ENCODE results near the gene KCTD4.

The KCTD4 gene

GRCh38 chr13:45226024-45226423 is 25.2 kb upstream of the KCTD4 start:
- no peaks in the 10 kb centered on the region for H3K4me1 ChIP-seq (ENCODE audit: control insufficient read depth, insufficient read depth, low read length)
- POLR2A ChIA-PET, result no interaction called here

GRCh38 chr13:45225370-45225769 is 24.5 kb upstream of the KCTD4 start:
- no peak overlapping the region for H3K27ac ChIP-seq (ENCODE audit: extremely low read depth, low read depth, low read length)
- POLR2A ChIA-PET, result no interaction called here
- CTCF ChIA-PET, result no interaction called here

More at GRCh38 chr13:45226024-45226423, 25.2 kb upstream of the KCTD4 start:
- CTCF ChIA-PET, result interaction anchor here (1.7 kb wide), 1 partner anchor 16 kb away, joined by 3 read pairs; no protein-coding TSS in a partner anchor
- Histone ChIP-seq H3K9me3 (ENCODE audit: control insufficient read depth, insufficient read depth, low read depth, low read length) (no peaks in the 10 kb centered on the region), H3K36me3 (ENCODE audit: control insufficient read depth in 2 of 2, insufficient read depth in 1 of 2, low read length in 2 of 2) (no peaks in the 10 kb centered on the region), H3K4me3 (ENCODE audit: low read depth, low read length) (no peak overlapping the region), H3K27ac (ENCODE audit: extremely low read depth, low read depth, low read length) (no peak overlapping the region)
- TF ChIP-seq ZBTB7A (tag by site-specific recombination; IDR thresholded peaks at IDR 0.05; ENCODE audit: low read depth), result no peak
- peak; percentile 42; the same call in 1 of the 2 replicates for TF ChIP-seq PRDM1 (tag by site-specific recombination; IDR thresholded peaks at IDR 0.05)
- no peak for TF ChIP-seq ZNF350 (tag by site-specific recombination; IDR thresholded peaks at IDR 0.05)

GRCh38 chr13:45224176-45224575 is 23.3 kb upstream of the KCTD4 start:
- H3K4me1 ChIP-seq (ENCODE audit: control insufficient read depth, insufficient read depth, low read length), result peaks cover 8% of the 10 kb centered on the region
- H3K27ac ChIP-seq (ENCODE audit: extremely low read depth, low read depth, low read length), result no peak overlapping the region
- POLR2A ChIA-PET, result no interaction called here

More at GRCh38 chr13:45225370-45225769, 24.5 kb upstream of the KCTD4 start:
- Histone ChIP-seq H3K9me3 (ENCODE audit: control insufficient read depth, insufficient read depth, low read depth, low read length) (no peaks in the 10 kb centered on the region), H3K4me1 (ENCODE audit: control insufficient read depth, insufficient read depth, low read length) (no peaks in the 10 kb centered on the region; the same call in 1 of the 2 replicates), H3K4me3 (ENCODE audit: low read depth, low read length) (no peak overlapping the region), H3K36me3 (ENCODE audit: control insufficient read depth in 2 of 2, insufficient read depth in 1 of 2, low read length in 2 of 2) (no peaks in the 10 kb centered on the region)
- TF ChIP-seq ZNF362 (tag by site-specific recombination; IDR thresholded peaks at IDR 0.05) (peak; percentile 49; the same call in 1 of the 2 replicates), ZNF274 (IDR thresholded peaks at IDR 0.05; ENCODE audit: low read length) (no peak), ZNF274 (tag by site-specific recombination; IDR thresholded peaks at IDR 0.05; ENCODE audit: borderline replicate concordance) (no peak), ZNF175 (tag by site-specific recombination; IDR thresholded peaks at IDR 0.05) (no peak)

More at GRCh38 chr13:45224176-45224575, 23.3 kb upstream of the KCTD4 start:
- TF ChIP-seq HOXC10 (CRISPR knock-in tag; IDR thresholded peaks at IDR 0.05), result no peak
- no peak for TF ChIP-seq TRIM28 (IDR thresholded peaks at IDR 0.05; ENCODE audit: borderline replicate concordance, low read length)
- no peak for TF ChIP-seq ZNF785 (tag by site-specific recombination; IDR thresholded peaks at IDR 0.05)
- no peak for TF ChIP-seq ZNF280C (tag by site-specific recombination; IDR thresholded peaks at IDR 0.05)
- no peak for TF ChIP-seq EGR2 (tag by site-specific recombination; IDR thresholded peaks at IDR 0.05; ENCODE audit: low read depth)
- no peak for TF ChIP-seq ZNF660 (tag by site-specific recombination; IDR thresholded peaks at IDR 0.05)
- TF ChIP-seq AEBP2 (tag by site-specific recombination; IDR thresholded peaks at IDR 0.05; ENCODE audit: borderline replicate concordance), result no peak
- no peak for TF ChIP-seq ZNF133 (tag by site-specific recombination; IDR thresholded peaks at IDR 0.05)
- TF ChIP-seq HOXA7 (CRISPR knock-in tag; IDR thresholded peaks at IDR 0.05; ENCODE audit: borderline replicate concordance), result no peak
- no peak for TF ChIP-seq ZNF600 (tag by site-specific recombination; IDR thresholded peaks at IDR 0.05)
- TF ChIP-seq ZBTB48 (tag by site-specific recombination; IDR thresholded peaks at IDR 0.05), result no peak
- Histone ChIP-seq H3K9me3 (ENCODE audit: control insufficient read depth, insufficient read depth, low read depth, low read length) (no peaks in the 10 kb centered on the region), H3K36me3 (ENCODE audit: control insufficient read depth in 2 of 2, insufficient read depth in 1 of 2, low read length in 2 of 2) (no peaks in the 10 kb centered on the region), H3K4me3 (ENCODE audit: low read depth, low read length) (no peak overlapping the region)
- CTCF ChIA-PET, result no interaction called here
